Stimulated activated CD8-positive, alpha-beta memory T cell treated with anti-CD3 and anti-CD28 coated beads, Interleukin-7, amount 100 ng/mL, for 1 hour (primary cell): ENCODE data around the gene ZNF274.
"Not testable (repeated sequence)": the region's sequence is repeated elsewhere in the genome, so short reads cannot be mapped to it uniquely, and the experiment has no call there.

Experiments used
- DNase-seq, 2 donors: peaks; one replicate each; pipeline ENCODE4 v3.0.0-alpha.2; 2020; ENCODE audit warnings: low read depth in 2 of 2

Gene ZNF274

DNA sequence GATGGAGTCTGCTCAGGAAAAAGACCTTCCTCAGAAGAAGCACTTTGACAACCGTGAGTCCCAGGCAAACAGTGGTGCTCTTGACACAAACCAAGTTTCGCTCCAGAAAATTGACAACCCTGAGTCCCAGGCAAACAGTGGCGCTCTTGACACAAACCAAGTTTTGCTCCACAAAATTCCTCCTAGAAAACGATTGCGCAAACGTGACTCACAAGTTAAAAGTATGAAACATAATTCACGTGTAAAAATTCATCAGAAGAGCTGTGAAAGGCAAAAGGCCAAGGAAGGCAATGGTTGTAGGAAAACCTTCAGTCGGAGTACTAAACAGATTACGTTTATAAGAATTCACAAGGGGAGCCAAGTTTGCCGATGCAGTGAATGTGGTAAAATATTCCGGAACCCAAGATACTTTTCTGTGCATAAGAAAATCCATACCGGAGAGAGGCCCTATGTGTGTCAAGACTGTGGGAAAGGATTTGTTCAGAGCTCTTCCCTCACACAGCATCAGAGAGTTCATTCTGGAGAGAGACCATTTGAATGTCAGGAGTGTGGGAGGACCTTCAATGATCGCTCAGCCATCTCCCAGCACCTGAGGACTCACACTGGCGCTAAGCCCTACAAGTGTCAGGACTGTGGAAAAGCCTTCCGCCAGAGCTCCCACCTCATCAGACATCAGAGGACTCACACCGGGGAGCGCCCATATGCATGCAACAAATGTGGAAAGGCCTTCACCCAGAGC lies 29.6 kb downstream of the ZNF274 start:
- DNase-seq: no peak

DNA sequence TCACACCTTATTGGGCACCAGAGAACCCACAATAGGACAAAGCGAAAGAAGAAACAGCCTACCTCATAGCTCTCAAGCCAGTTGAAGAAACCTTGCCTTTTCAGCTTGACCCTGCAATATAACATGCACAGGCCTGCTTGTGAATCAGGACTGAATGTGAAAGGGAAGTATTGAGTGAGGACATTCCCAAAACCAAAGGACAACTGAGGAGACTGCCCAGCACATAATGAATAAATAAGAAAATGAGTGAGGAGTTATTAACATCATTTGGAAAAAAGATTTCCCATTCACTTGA lies 30.2 kb downstream of the ZNF274 start:
- DNase-seq: no peak

DNA sequence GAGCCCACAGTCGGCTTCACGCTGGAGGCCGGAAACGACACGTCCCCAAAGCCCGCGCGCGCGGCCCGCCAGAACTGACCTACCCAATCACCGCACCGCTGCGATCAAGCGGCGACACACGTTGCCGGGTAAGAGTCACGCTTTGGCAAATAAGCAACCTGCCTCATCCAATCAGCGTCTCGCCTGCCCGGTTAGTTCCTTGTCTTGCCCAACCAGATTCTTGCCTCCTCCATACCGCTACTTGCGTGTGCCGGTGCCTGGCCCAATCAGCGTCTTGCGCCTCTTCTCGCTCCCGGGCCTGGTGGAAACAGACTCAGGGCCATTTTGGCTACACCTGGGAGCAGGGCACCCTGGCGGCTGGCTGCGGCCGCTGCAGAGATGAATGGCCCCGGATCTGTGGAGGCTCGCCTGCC lies 34.2 kb downstream of the ZNF274 start:
- no peak for DNase-seq

DNA sequence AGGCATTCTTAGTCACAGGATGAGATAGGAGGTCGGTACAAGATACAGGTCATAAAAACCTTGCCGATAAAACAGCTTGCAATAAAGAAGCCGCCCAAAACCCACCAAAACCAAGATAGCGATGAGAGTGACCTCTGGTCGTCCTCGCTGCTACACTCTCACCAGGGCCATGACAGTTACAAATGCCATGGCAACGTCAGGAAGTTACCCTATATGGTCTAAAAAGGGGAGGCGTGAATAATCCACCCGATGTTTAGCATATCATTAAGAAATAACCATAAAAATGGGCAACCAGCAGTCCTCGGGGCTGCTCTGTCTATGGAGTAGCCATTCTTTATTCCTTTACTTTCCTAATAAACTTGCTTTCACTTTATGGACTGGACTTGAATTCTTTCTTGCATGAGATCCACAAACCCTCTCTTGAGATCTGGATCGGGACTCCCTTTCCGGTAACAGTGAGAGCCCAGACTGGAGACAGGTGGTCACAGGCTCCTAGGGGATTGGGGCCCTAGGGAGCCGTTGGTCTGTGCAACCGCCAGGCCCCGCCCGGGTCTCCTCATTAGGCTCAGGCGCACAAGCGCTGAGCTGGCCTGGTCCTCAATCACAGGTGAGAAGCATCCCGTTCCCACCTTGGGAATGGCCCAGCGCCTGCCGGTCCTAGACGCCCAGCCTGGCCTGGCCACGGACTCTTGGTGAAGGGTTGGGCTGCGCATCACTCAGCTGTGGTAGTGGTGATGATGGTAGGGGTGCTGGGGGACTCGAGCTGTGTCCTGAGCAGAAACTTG lies 34.9 kb downstream of the ZNF274 start:
- no peak for DNase-seq

DNA sequence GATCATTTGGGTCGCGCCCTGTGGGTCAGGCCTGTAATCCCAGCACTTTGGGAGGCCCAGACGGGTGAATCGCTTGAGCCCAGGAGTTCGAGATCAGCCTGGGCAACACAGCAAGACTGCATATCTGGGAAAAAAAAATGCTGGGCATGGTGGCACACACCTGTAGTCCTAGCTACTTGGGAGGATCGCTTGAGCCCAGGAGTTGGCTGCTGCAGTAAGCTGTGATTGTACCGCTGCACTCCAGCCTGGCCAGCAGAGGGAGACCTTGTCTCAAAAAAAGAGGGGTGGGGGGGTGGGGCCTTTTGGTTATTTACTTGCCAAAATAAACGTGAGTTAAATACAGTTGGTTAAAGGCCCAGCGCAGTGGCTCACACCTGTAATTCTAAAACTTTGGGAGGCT lies 36.0 kb downstream of the ZNF274 start:
- DNase-seq: no peak

DNA sequence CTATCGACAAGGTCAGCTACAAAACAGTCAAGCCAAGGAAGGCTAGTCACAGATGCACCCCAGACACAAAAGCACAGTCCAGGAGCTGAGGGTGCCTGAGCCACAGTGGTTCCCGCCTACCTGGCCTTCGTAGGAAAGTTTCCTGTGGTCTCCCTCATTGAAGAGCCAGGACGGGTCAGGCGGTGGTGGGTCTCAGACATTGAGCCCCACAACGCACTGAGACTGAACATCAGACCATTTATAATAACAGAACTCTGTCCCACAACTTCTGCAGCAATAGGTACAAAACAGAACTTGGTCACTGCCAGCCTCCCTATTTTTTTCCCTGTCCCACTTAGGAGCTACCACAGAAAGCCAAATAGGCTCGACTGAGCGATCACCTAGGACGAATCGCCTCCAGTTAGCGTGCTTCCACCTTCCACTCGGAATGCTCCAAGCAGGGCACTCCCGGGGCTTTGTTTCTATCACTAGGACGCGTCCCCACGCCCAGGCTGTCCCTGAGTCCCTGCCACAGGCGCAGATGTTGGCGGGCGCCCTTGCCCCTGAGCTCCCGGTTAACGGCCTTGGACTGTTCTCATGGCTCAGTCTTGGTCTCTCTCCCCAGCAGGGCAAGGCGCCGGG lies 45.2 kb downstream of the ZNF274 start:
- no peak for DNase-seq

DNA sequence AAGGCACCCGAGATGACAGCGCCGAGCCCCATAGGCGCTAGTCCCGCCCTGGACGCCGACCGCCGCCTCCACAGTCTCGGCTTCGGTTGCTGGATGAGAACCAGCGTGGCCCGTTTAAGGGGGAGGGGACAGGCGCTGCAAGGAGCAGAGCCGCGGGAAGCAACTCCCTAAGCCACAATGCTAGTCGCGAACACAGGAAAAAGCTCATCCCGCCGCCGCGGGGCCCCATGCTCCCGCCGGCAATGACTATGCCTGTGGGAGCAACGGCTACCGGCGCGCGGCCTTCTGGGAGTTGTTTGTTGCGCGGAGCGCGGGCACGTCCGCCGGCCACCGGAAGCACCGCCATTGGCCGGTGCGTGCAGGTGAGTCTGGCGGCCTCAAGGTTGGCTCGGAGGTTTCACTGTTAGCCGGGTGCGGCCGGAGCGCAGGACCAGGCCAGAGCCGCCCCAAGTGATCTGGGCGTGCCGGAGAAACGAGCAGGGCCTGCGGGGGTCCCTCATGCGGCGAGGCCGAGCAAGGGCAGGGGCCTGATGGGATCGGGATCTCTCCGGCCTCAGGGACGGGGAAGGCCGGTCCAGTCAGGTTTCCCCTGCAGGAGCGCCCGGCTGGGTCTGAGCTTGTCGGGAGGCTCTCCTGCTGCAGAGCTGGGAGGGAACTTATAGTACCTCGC lies 45.9 kb downstream of the ZNF274 start, which contains the start of gene ZNF544:
Gene ZNF544 (plus strand): TSS at position 330 of the 670 bp plus-strand sequence. CDS start 15,110 bp downstream, outside the sequence.
- DNase-seq: peak; percentile 9 to 30

DNA sequence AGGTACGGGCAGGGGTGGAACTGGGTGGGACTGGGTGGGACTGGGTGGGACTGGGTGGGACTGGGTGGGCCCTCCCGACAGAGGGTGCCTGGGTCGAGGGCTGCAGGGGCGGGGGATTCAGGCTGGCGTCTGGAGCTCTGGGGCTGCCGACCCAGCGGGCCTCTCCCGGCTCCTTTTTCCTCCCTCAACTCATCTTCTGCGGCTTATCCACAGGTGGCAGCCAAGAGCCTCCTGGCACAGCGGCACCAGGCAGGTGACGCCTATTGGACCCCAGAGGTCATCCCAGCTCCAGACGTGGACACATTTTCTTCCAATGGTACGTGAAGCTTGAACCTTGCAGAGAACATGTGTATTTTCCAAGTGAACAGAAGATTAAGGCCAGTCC lies 46.4 kb downstream of the ZNF274 start:
- no peak for DNase-seq

DNA sequence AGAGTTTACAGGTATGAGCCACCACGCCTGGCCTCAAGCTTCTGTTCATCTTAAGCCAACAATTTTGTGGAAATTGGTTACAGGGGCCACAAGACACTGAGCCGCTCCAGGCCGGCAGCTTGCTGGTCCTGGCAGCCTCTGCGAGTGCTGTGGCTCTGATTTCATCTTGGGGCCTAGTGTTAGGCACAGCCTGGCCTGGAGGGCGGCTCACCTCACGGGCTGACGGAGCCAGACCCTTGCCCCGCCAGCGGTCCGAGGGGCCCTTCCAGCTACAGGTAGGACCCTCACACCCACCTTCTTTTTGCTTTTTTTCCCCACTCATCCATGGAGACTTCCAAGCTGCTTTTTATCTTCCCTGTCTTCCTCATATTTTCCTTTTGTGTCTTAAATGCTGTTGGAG lies 54.5 kb downstream of the ZNF274 start:
- DNase-seq: no peak

DNA sequence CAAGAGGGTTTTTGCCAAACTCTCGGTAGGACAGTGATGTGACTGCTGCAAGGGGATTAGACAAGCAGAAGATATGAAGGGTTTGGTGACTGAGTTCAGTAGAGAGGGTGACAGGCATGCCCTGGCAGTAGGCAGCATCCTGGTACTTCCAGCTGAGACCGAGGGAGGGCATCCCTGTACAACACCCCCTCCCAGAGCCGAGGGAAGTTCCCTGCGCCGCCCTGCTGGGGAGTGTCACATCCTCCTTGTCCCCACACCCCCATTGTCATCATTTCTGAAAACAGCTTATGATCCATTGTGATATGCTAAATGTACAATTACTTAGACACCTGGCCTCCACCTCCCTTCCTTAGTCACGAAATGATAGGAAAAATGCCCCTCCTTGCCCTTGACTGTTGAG lies 60.5 kb downstream of the ZNF274 start:
- DNase-seq: no peak

DNA sequence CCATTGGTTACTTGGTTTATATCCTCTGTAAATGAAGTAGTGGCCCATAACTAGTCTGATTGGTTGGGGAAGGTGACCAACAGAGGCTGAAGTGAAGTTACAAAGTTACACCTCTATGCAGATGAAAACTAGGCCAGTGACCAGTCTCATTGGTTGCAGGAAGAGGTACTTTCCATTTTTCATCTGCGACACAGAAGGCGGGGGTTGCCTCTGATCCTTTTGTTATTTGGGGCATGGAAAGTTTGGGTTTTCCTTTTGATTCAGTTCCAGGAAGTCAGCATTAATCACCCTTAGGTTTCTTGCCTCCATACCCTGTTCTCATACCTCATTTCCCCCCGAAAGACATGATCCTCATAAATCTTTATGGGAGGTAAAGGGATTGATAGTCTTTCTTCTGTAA lies 66.0 kb downstream of the ZNF274 start:
- DNase-seq: no peak

DNA sequence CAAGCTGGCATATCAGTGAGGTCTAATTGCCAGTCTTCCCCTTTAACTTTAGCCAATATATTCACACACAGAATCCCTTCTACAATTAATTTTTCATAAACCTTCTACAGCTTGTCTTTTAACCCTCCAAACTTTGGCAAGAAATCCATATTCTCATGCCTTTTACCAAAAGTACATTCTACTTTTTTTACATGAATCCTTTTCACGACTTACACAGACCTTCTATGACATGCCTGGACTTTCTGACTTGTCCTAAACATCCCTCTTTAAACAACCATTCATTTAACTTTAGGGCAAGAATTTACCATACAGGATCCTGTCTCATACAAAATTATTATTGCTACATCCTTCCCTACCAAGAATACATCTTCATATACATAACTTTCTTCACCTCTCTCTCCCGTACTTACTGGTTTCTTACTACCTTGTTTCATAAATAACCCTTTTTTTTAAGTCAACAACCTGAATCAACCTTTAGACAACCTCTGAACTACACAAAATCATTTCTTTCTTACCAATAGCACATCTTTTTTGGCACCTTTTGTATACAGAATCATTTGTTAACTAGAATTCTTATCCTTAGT lies 69.3 kb downstream of the ZNF274 start:
- DNase-seq: no peak

DNA sequence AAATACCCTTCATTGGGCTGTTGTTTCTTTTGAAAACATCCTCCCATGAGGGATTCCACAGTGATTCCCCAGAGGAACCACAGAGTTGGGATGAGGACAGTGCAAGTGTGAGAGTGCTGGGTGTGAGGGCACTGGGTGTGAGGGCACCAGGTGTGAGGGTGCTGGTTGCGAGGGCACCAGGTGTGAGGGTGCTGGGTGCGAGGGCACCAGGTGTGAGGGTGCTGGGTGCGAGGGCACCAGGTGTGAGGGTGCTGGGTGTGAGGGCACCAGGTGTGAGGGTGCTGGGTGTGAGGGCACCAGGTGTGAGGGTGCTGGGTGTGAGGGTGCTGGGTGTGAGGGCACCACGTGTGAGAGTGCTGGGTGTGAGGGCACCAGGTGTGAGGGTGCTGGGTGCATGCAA lies 75.4 kb downstream of the ZNF274 start:
- DNase-seq: not testable (repeated sequence)

DNA sequence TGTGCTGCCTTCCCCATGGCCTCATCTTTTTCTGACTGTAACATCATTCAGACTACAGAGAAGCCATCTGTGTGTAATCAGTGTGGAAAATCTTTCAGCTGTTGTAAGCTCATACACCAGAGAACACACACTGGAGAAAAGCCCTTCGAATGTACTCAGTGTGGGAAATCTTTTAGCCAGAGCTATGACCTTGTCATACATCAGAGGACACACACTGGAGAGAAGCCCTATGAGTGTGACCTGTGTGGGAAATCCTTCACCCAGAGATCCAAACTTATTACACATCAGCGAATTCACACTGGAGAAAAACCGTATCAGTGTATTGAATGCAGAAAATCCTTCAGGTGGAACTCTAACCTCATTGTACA lies 78.7 kb downstream of the ZNF274 start:
- no peak for DNase-seq

DNA sequence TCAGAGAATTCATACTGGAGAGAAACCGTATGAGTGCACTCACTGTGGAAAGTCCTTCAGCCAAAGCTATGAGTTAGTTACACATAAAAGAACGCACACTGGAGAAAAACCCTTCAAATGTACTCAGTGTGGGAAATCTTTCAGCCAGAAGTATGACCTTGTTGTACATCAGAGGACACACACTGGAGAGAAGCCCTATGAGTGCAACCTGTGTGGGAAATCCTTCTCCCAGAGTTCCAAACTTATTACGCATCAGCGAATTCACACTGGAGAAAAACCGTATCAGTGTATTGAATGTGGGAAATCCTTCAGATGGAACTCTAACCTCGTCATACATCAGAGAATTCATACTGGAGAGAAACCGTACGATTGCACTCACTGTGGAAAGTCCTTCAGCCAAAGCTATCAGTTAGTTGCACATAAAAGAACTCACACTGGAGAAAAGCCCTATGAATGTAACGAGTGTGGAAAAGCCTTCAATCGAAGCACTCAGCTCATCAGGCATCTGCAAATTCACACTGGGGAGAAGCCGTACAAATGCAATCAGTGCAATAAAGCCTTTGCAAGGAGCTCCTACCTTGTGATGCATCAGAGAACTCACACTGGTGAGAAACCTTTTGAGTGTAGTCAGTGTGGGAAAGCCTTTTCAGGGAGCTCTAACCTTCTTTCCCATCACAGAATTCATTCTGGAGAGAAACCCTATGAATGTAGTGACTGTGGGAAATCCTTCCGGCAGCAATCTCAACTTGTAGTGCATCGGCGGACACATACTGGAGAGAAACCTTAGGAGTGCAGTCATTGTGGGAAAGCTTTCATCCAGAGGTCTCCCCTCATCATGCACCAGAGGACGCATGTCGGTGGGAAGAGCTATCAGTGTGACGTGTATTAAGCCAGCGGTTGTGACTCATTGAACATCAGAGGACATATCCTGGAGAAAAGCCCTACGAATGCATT lies 79.4 kb downstream of the ZNF274 start:
- DNase-seq: no peak

DNA sequence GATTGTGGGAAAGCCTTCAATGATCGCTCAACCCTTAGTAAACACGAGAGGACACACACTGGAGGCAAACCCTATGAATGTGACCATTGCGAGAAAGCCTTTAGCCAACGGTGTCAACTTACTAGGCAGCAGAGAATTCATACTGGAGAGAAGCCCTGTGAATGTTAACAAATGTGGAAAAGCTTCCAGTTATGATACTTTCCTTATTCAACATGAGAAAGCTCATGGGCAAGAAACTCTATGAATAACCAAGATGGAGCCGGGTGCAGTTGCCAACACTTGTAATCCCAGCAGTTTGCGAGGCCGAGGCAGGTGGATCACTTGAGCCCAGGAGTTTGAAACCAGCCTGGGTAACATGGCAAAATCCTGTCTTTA lies 80.0 kb downstream of the ZNF274 start:
- DNase-seq: no peak
